Caco-2 (cell line): ENCODE measurements around the gene KRTAP5-3. TPM values are rescaled to one million over a fixed set of nuclear protein-coding genes. Genes with fewer than 3 reads are reported as not detected.
"Not testable (repeated sequence)": the region's sequence is repeated elsewhere in the genome, so short reads cannot be mapped to it uniquely, and the experiment has no call there.

Experiments
- BruUV-seq: library from RNA; stranded (reverse); fragments of 400-500 nt; replicated peaks from 2 replicates; lab custom pipeline; 2021; lab: Mats Ljungman, UMichigan
- CTCF ChIA-PET: fragments of 300-600 bp; sonication (Branson Sonifier 250); formaldehyde crosslinking; loops from one replicate; lab custom pipeline; 2022; ENCODE audit warnings: antibody characterized with exemption; lab: Charles Lee
- POLR2A ChIA-PET: fragments of 300-600 bp; sonication (Branson Sonifier 250); formaldehyde crosslinking; loops from one replicate; lab custom pipeline; 2022; ENCODE audit warnings: antibody characterized with exemption; lab: Charles Lee
- DNase-seq, 2 experiments: peaks; one replicate each; pipeline versions ENCODE4 v3.0.0 to v3.0.0-alpha.2; 2020 to 2022
- H3K27me3 ChIP-seq: replicated peaks from 2 replicates; pipeline ENCODE4 v1.6.0; 2011; ENCODE audit warnings: low read length; ENCODE audit not compliant: control insufficient read depth, insufficient read depth
- H3K36me3 ChIP-seq: 2 replicates; pipeline ENCODE4 v1.5.1; 2011; ENCODE audit warnings: low read length; ENCODE audit not compliant: control insufficient read depth, insufficient read depth
- H3K4me1 ChIP-seq: fragments of 250-450 bp; sonication (Bioruptor Pico); 2 replicates; pipeline ENCODE4 v1.5.1; 2020; ENCODE audit warnings: mild to moderate bottlenecking
- H3K4me3 ChIP-seq: 2 replicates; pipeline ENCODE4 v1.5.1; 2011; ENCODE audit warnings: low read depth, mild to moderate bottlenecking, control low read depth, low read length
- H3K9me3 ChIP-seq: fragments of 250-450 bp; sonication (Bioruptor Pico); 2 replicates; pipeline ENCODE4 v1.5.1; 2020; ENCODE audit warnings: mild to moderate bottlenecking, moderate library complexity
- H3K27ac Mint-ChIP-seq: one replicate; pipeline ENCODE4 v1.8.0; 2022; ENCODE audit warnings: mixed read lengths; ENCODE audit not compliant: unreplicated experiment
- H3K27me3 Mint-ChIP-seq: one replicate; pipeline ENCODE4 v1.8.0; 2022; ENCODE audit warnings: mixed read lengths; ENCODE audit not compliant: insufficient read depth, unreplicated experiment
- H3K36me3 Mint-ChIP-seq: one replicate; pipeline ENCODE4 v1.8.0; 2022; ENCODE audit warnings: mild to moderate bottlenecking, mixed read lengths; ENCODE audit not compliant: insufficient read depth, unreplicated experiment
- H3K4me1 Mint-ChIP-seq: one replicate; pipeline ENCODE4 v1.8.0; 2022; ENCODE audit warnings: low read depth, mixed read lengths; ENCODE audit not compliant: unreplicated experiment
- H3K4me3 Mint-ChIP-seq: one replicate; pipeline ENCODE4 v1.8.0; 2022; ENCODE audit warnings: mild to moderate bottlenecking, moderate library complexity, mixed read lengths; ENCODE audit not compliant: unreplicated experiment
- H3K9me3 Mint-ChIP-seq: one replicate; pipeline ENCODE4 v1.8.0; 2022; ENCODE audit warnings: mixed read lengths; ENCODE audit not compliant: unreplicated experiment
- CTCF ChIP-seq, 2 experiments: fragments of 200-600 bp in 1 of 2; IDR thresholded peaks; 1 replicate in 1 of 2; 2 replicates in 1 of 2; pipeline versions ENCODE4 v1.5.1 to v1.8.0; 2011 to 2022; ENCODE audit warnings: antibody characterized with exemption in 1 of 2, control low read depth in 1 of 2, inconsistent platforms in 1 of 2, low read depth in 1 of 2, low read length in 1 of 2, mild to moderate bottlenecking in 1 of 2, moderate library complexity in 1 of 2; ENCODE audit not compliant: insufficient read depth in 1 of 2, severe bottlenecking in 1 of 2, unreplicated experiment in 1 of 2
- intact Hi-C: fragments of 100-400 bp; cut with micrococcal nuclease; formaldehyde crosslinking; loops from one replicate; pipeline ENCODE4 v1.10.0; 2022; ENCODE audit not compliant: unreplicated experiment
- total RNA-seq: library from RNA; stranded (reverse); gene quantifications from 2 replicates; pipeline ENCODE4 v1.2.3, GENCODE V29; 2022

Gene KRTAP5-3
- total RNA-seq, 1 experiment from 2014 or later = not detected

GRCh38 chr11:1576825-1577224, 31.4 kb downstream of the KRTAP5-3 start:
- CTCF ChIA-PET = interaction anchor here (1.6 kb wide), 1 partner anchor 30 kb away, joined by 9 read pairs; no protein-coding TSS in a partner anchor
- Mint-ChIP-seq H3K27me3 (no peaks in the 10 kb centered on the region), H3K4me3 (no peak overlapping the region), H3K9me3 (peaks cover 17% of the 10 kb centered on the region), H3K4me1 (no peaks in the 10 kb centered on the region), H3K27ac (no peak overlapping the region), H3K36me3 (no peaks in the 10 kb centered on the region)
- BruUV-seq = no TSS peak
- 0 out of 2 replicates have a peak, but pooled peaks cover 10% of the 10 kb centered on the region for H3K4me1 ChIP-seq
- intact Hi-C loops = no loop called here
- POLR2A ChIA-PET = no interaction called here
- DNase-seq = no peak
- H3K4me3 ChIP-seq = no peak overlapping the region
- no peak for TF ChIP-seq CTCF (IDR thresholded peaks at IDR 0.05; ENCODE audit: insufficient read depth in 1 of 2, low read depth in 1 of 2, low read length in 1 of 2, severe bottlenecking in 1 of 2, unreplicated experiment in 1 of 2)
- H3K27me3 ChIP-seq = peaks cover 2% of the 10 kb centered on the region
- no peaks in the 10 kb centered on the region for H3K36me3 ChIP-seq
- peaks cover 7% of the 10 kb centered on the region; the same call in 1 of the 2 replicates for H3K9me3 ChIP-seq

GRCh38 chr11:1575756-1576155, 32.5 kb downstream of the KRTAP5-3 start:
- H3K4me3 Mint-ChIP-seq = peak overlapping the region; percentile 29
- H3K27me3 ChIP-seq, BruUV-seq, H3K4me3 ChIP-seq, DNase-seq, H3K27ac Mint-ChIP-seq, intact Hi-C loops, H3K9me3 ChIP-seq, H3K4me1 Mint-ChIP-seq, H3K36me3 ChIP-seq, H3K27me3 Mint-ChIP-seq, H3K4me1 ChIP-seq, H3K36me3 Mint-ChIP-seq: not testable (repeated sequence)
- peaks cover 17% of the 10 kb centered on the region for H3K9me3 Mint-ChIP-seq
- ChIA-PET CTCF (interaction anchor here (1.4 to 2.9 kb wide), 3 partner anchors 20 to 29 kb away, joined by 7 to 21 read pairs (median 9); no protein-coding TSS in a partner anchor), POLR2A (interaction anchor here (0.7 kb wide), 1 partner anchor 27 kb away, joined by 3 read pairs; no protein-coding TSS in a partner anchor)

GRCh38 chr11:1574933-1575242, 33.4 kb downstream of the KRTAP5-3 start:
- H3K27ac Mint-ChIP-seq = no peak overlapping the region
- intact Hi-C loops = loop anchor here (1.0 to 5.0 kb wide), 3 partner anchors 21 to 463 kb away; no protein-coding TSS in a partner anchor
- TF ChIP-seq CTCF (IDR thresholded peaks at IDR 0.05; ENCODE audit: insufficient read depth in 1 of 2, low read depth in 1 of 2, low read length in 1 of 2, severe bottlenecking in 1 of 2, unreplicated experiment in 1 of 2) = no peak
- H3K36me3 Mint-ChIP-seq = no peaks in the 10 kb centered on the region
- H3K36me3 ChIP-seq = no peaks in the 10 kb centered on the region
- no peaks in the 10 kb centered on the region for H3K4me1 Mint-ChIP-seq
- H3K27me3 Mint-ChIP-seq = no peaks in the 10 kb centered on the region
- ChIA-PET CTCF (interaction anchor here (0.6 to 3.8 kb wide), 17 partner anchors 17 to 809 kb away, joined by 3 to 138 read pairs (median 4); partner anchors contain the start of genes BRSK2 and KRTAP5-2), POLR2A (no interaction called here)
- DNase-seq = no peak
- H3K9me3 ChIP-seq = peaks cover 7% of the 10 kb centered on the region; the same call in 1 of the 2 replicates
- no TSS peak for BruUV-seq
- peaks cover 17% of the 10 kb centered on the region for H3K9me3 Mint-ChIP-seq
- peaks cover 2% of the 10 kb centered on the region for H3K27me3 ChIP-seq
- no peak overlapping the region for H3K4me3 ChIP-seq
- peaks cover 14% of the 10 kb centered on the region; the same call in 1 of the 2 replicates for H3K4me1 ChIP-seq
- peak overlapping the region; percentile 70 for H3K4me3 Mint-ChIP-seq
